Fibroblast of lung (primary cell): ENCODE data around the gene TYSND1. TPM values are rescaled to one million over a fixed set of nuclear protein-coding genes. Genes with fewer than 3 reads are reported as not detected.

Experiments used
- DNase-seq, 2 donors: peaks; one replicate each; pipeline versions ENCODE4 v3.0.0 to v3.0.0-alpha.2; 2010; ENCODE audit warnings: low read depth in 2 of 2
- H2AFZ ChIP-seq: 2 replicates; pipeline ENCODE4 v1.5.1; 2012; ENCODE audit warnings: low read length, control low read depth, inconsistent platforms
- H3K27ac ChIP-seq: 2 replicates; pipeline ENCODE4 v1.5.1; 2011; ENCODE audit warnings: low read length, control low read depth; ENCODE audit not compliant: insufficient read depth
- H3K27me3 ChIP-seq: 2 replicates; pipeline ENCODE4 v1.5.1; 2011; ENCODE audit warnings: mild to moderate bottlenecking, low read length; ENCODE audit not compliant: control insufficient read depth, insufficient read depth
- H3K36me3 ChIP-seq: 2 replicates; pipeline ENCODE4 v1.5.1; 2011; ENCODE audit warnings: low read length; ENCODE audit not compliant: control insufficient read depth, insufficient read depth
- H3K4me1 ChIP-seq: 2 replicates; pipeline ENCODE4 v1.5.1; 2011; ENCODE audit warnings: low read length; ENCODE audit not compliant: control insufficient read depth, insufficient read depth; ENCODE audit errors: extremely low read depth
- H3K4me2 ChIP-seq: 2 replicates; pipeline ENCODE4 v1.5.1; 2011; ENCODE audit warnings: low read length, control low read depth; ENCODE audit not compliant: insufficient read depth; ENCODE audit errors: extremely low read depth
- H3K4me3 ChIP-seq, 4 experiments: fragments of 200-600 bp in 1 of 4; sonication (generic) in 1 of 4; replicated peaks in 1 of 4; 2 replicates each; pipeline ENCODE4 v1.5.1; 2011 to 2016; ENCODE audit warnings: low read length in 4 of 4, low read depth in 3 of 4, mild to moderate bottlenecking in 3 of 4, control low read depth in 2 of 4, inconsistent platforms in 1 of 4, mixed read lengths in 1 of 4; ENCODE audit not compliant: insufficient read depth in 1 of 4; ENCODE audit errors: control extremely low read depth in 1 of 4
- H3K79me2 ChIP-seq: 2 replicates; pipeline ENCODE4 v1.5.1; 2012; ENCODE audit warnings: mild to moderate bottlenecking, low read length, inconsistent platforms; ENCODE audit not compliant: control insufficient read depth, insufficient read depth
- H3K9ac ChIP-seq: 2 replicates; pipeline ENCODE4 v1.5.1; 2011; ENCODE audit warnings: mild to moderate bottlenecking, low read length, control low read depth; ENCODE audit not compliant: insufficient read depth
- H3K9me3 ChIP-seq: 2 replicates; pipeline ENCODE4 v1.5.1; 2012; ENCODE audit warnings: low read depth, low read length; ENCODE audit not compliant: control insufficient read depth, insufficient read depth
- H4K20me1 ChIP-seq: 2 replicates; pipeline ENCODE4 v1.5.1; 2011; ENCODE audit warnings: low read length; ENCODE audit not compliant: control insufficient read depth, insufficient read depth; ENCODE audit errors: extremely low read depth
- CTCF ChIP-seq, 2 donors: IDR thresholded peaks in 1 of 2; conservative IDR thresholded peaks in 1 of 2; 1 replicate in 1 of 2; 2 replicates in 1 of 2; pipeline ENCODE4 v1.5.1; 2011 to 2012; ENCODE audit warnings: low read length in 2 of 2, control low read depth in 1 of 2, inconsistent platforms in 1 of 2, low read depth in 1 of 2, mild to moderate bottlenecking in 1 of 2
- EZH2 ChIP-seq: IDR thresholded peaks from 2 replicates; pipeline ENCODE4 v1.5.1; 2012; ENCODE audit warnings: low read length, control low read depth, mild to moderate bottlenecking; ENCODE audit errors: missing control alignments
- polyA plus RNA-seq, 2 donors: library from polyadenylated mRNA; depleted of rRNA in 1 of 2; stranded (reverse) in 1 of 2; unstranded in 1 of 2; fragments of >200 nt; gene quantifications; 2 replicates each; pipeline ENCODE4 v1.2.1, GENCODE V29; 2011 to 2012; ENCODE audit warnings: missing spikeins in 1 of 2
- total RNA-seq: library from RNA; depleted of rRNA; stranded (reverse); fragments of >200 nt; gene quantifications from 2 replicates; pipeline ENCODE4 v1.2.1, GENCODE V29; 2014

TYSND1 gene
- total and polyA plus RNA-seq, 2 donors (not counting 1 experiment from before 2014, with no cell fraction given) = 2.4 to 15.5 TPM

GRCh38 chr10:70142555-70142954, 3.9 kb downstream of the TYSND1 start:
- no peak for TF ChIP-seq CTCF (conservative IDR thresholded peaks at IDR 0.05 in 1 of 2, IDR thresholded peaks at IDR 0.05 in 1 of 2; ENCODE audit: low read depth in 1 of 2, low read length in 2 of 2)
- no peak for TF ChIP-seq EZH2
- no peaks in the 10 kb centered on the region for H3K27me3 ChIP-seq
- H3K9me3 ChIP-seq = no peaks in the 10 kb centered on the region
- no peak overlapping the region for H3K4me3 ChIP-seq
- H3K36me3 ChIP-seq = peaks cover 1% of the 10 kb centered on the region
- DNase-seq = no peak
- no peak overlapping the region for H2AFZ ChIP-seq
- peaks cover 7% of the 10 kb centered on the region for H3K79me2 ChIP-seq
- peaks cover 2% of the 10 kb centered on the region for H3K4me1 ChIP-seq
- H3K9ac ChIP-seq = no peak overlapping the region
- H3K27ac ChIP-seq = no peak overlapping the region
- no peaks in the 10 kb centered on the region for H4K20me1 ChIP-seq
- H3K4me2 ChIP-seq = no peak overlapping the region

- H3K9ac ChIP-seq = no peak overlapping the region
These were observed 6.2 kb downstream of the TYSND1 start for GRCh38 chr10:70140297-70140696.

DNA sequence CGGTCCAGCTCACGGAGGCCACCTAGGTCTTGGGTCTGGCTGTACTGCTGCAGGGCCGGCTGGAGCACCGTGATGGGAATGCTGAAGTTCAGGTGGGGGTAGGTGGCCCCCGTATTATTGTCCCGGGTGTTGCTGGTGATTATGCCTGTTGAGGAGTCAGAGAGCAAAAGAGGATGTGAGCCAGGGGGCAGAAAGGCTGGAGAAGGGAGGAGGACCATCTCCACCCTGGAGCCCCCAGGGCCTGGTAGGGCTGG, 6.6 kb downstream of the TYSND1 start:
- Histone ChIP-seq H3K9me3 (no peaks in the 10 kb centered on the region), H3K79me2 (peaks cover 5% of the 10 kb centered on the region), H3K9ac (no peak overlapping the region), H2AFZ (no peak overlapping the region), H3K4me3 (no peak overlapping the region), H3K4me1 (no peaks in the 10 kb centered on the region), H3K36me3 (peaks cover 1% of the 10 kb centered on the region), H3K27me3 (no peaks in the 10 kb centered on the region), H3K4me2 (no peak overlapping the region), H4K20me1 (no peaks in the 10 kb centered on the region), H3K27ac (no peak overlapping the region)
- TF ChIP-seq EZH2 (no peak), CTCF (conservative IDR thresholded peaks at IDR 0.05 in 1 of 2, IDR thresholded peaks at IDR 0.05 in 1 of 2; ENCODE audit: low read depth in 1 of 2, low read length in 2 of 2) (no peak)
- DNase-seq = no peak

More at GRCh38 chr10:70140297-70140696, 6.2 kb downstream of the TYSND1 start:
- no peaks in the 10 kb centered on the region for H3K27me3 ChIP-seq
- TF ChIP-seq CTCF (conservative IDR thresholded peaks at IDR 0.05 in 1 of 2, IDR thresholded peaks at IDR 0.05 in 1 of 2; ENCODE audit: low read depth in 1 of 2, low read length in 2 of 2) = no peak
- TF ChIP-seq EZH2 = no peak
- peaks cover 2% of the 10 kb centered on the region for H3K4me1 ChIP-seq
- H3K4me3 ChIP-seq = no peak overlapping the region
- H2AFZ ChIP-seq = no peak overlapping the region
- peaks cover 1% of the 10 kb centered on the region for H3K36me3 ChIP-seq
- H3K79me2 ChIP-seq = peaks cover 7% of the 10 kb centered on the region
- H3K9me3 ChIP-seq = no peaks in the 10 kb centered on the region
- no peak overlapping the region for H3K27ac ChIP-seq
- no peak overlapping the region for H3K4me2 ChIP-seq
- no peaks in the 10 kb centered on the region for H4K20me1 ChIP-seq
- no peak for DNase-seq
